NT2/D1 (cell line): ENCODE data around the gene SP9.

Source experiments
- SUZ12 ChIP-seq: IDR thresholded peaks from 2 replicates; pipeline ENCODE4 v1.6.1; 2011; ENCODE audit not compliant: insufficient read length, insufficient read depth; ENCODE audit errors: extremely low read depth
- YY1 ChIP-seq: IDR thresholded peaks from 2 replicates; pipeline ENCODE4 v1.6.1; 2011; ENCODE audit not compliant: insufficient read length, insufficient read depth
- ZNF274 ChIP-seq: IDR thresholded peaks from 2 replicates; pipeline ENCODE4 v1.6.1; 2011; ENCODE audit warnings: mild to moderate bottlenecking, low read depth, low read length

DNA sequence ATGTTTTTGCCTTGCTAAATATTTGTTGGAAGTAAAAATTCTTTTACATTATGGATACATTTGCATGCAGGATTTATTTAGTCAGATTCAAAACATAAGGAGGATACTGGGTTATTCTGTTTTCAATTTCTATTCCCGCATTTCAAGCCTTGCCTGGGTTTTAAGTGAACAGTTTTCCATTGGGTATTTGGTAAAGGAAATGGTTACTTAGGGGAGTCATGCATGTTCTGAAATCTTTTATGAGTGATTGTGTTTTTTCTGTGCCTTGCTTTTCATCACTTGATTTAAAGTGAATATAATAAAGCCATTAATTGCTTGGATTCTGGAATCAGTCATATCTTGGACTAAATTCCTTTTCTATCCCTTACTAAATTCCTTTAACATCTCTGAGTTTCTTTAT, 12.0 kb upstream of the SP9 start:
- TF ChIP-seq ZNF274 (no peak), YY1 (no peak), SUZ12 (no peak)
